Activated CD4-positive, alpha-beta T cell treated with anti-CD3 and anti-CD28 coated beads for 36 hours (primary cell): ENCODE data around the gene SLC2A13. TPM values are rescaled to one million over a fixed set of nuclear protein-coding genes. Genes with fewer than 3 reads are reported as not detected.
A peak's percentile ranks its signal among the peaks of the same experiment; 100 is the strongest.

Experiments
- ATAC-seq: fragments of 200-7000 bp; cut with Tn5 transposase; one replicate; pipeline ENCODE4 v1.10.0; 2021; ENCODE audit warnings: mild to moderate bottlenecking, moderate library complexity
- CTCF ChIA-PET: fragments of 350-600 bp; sonication (Branson Sonifier 250); formaldehyde crosslinking; loops from one replicate; lab custom pipeline; 2021; ENCODE audit warnings: antibody characterized with exemption; lab: Charles Lee
- POLR2A ChIA-PET: fragments of 350-600 bp; sonication (Branson Sonifier 250); formaldehyde crosslinking; loops from one replicate; lab custom pipeline; 2021; ENCODE audit warnings: antibody characterized with exemption, inconsistent platforms; lab: Charles Lee
- DNase-seq: peaks from one replicate; pipeline ENCODE4 v3.0.0-alpha.2; 2020
- H3K27ac Mint-ChIP-seq: one replicate; pipeline ENCODE4 v1.8.0; 2021; ENCODE audit warnings: mixed read lengths
- H3K27me3 Mint-ChIP-seq: one replicate; pipeline ENCODE4 v1.8.0; 2021; ENCODE audit warnings: mixed read lengths
- H3K36me3 Mint-ChIP-seq: one replicate; pipeline ENCODE4 v1.8.0; 2021; ENCODE audit warnings: low read depth, mixed read lengths
- H3K4me1 Mint-ChIP-seq: one replicate; pipeline ENCODE4 v1.8.0; 2021; ENCODE audit warnings: mixed read lengths
- H3K4me3 Mint-ChIP-seq: one replicate; pipeline ENCODE4 v1.8.0; 2021; ENCODE audit warnings: mild to moderate bottlenecking, moderate library complexity, mixed read lengths
- H3K9me3 Mint-ChIP-seq: one replicate; pipeline ENCODE4 v1.8.0; 2021; ENCODE audit warnings: low read depth, mixed read lengths
- intact Hi-C, 2 experiments: fragments of 100-400 bp; cut with DNase I in 1 of 2; cut with micrococcal nuclease in 1 of 2; formaldehyde crosslinking; loops; one replicate each; pipeline versions ENCODE4 v1.14.2 to v1.15.1; 2022 to 2024; cut with DNase I, micrococcal nuclease
- total RNA-seq, 2 experiments: library from RNA; stranded (reverse); gene quantifications; one replicate each; pipeline ENCODE4 v1.2.3, GENCODE V29; 2021

SLC2A13 gene
- total RNA-seq, 2 experiments from 2014 or later = 2.3 to 3.9 TPM

GRCh38 chr12:39743655-39744054 is 362.2 kb downstream of the SLC2A13 start:
- no peak overlapping the region for H3K4me3 Mint-ChIP-seq
- H3K36me3 Mint-ChIP-seq = peaks cover 6% of the 10 kb centered on the region
- ATAC-seq (no peak), DNase-seq (no peak)
- H3K27ac Mint-ChIP-seq = no peak overlapping the region
- ChIA-PET CTCF (interaction anchor here (1.0 kb wide), 1 partner anchor 404 kb away, joined by 3 read pairs; no protein-coding TSS in a partner anchor), POLR2A (no interaction called here)
- peaks cover 10% of the 10 kb centered on the region for H3K9me3 Mint-ChIP-seq
- no peaks in the 10 kb centered on the region for H3K4me1 Mint-ChIP-seq
- intact Hi-C loops = no loop called here
- no peaks in the 10 kb centered on the region for H3K27me3 Mint-ChIP-seq

- Mint-ChIP-seq H3K27me3 (no peaks in the 10 kb centered on the region), H3K4me3 (no peak overlapping the region), H3K36me3 (peaks cover 6% of the 10 kb centered on the region), H3K9me3 (peaks cover 21% of the 10 kb centered on the region), H3K4me1 (no peaks in the 10 kb centered on the region), H3K27ac (no peak overlapping the region)
- ATAC-seq (no peak), DNase-seq (no peak)
- intact Hi-C loops = no loop called here
- ChIA-PET CTCF (interaction anchor here (0.7 to 1.2 kb wide), 3 partner anchors 26 to 102 kb away, joined by 3 read pairs; no protein-coding TSS in a partner anchor), POLR2A (no interaction called here)
Measured at GRCh38 chr12:39736406-39736805, 369.5 kb downstream of the SLC2A13 start.

GRCh38 chr12:39723831-39724230 is 382.1 kb downstream of the SLC2A13 start:
- Mint-ChIP-seq H3K27me3 (no peaks in the 10 kb centered on the region), H3K27ac (no peak overlapping the region), H3K36me3 (no peaks in the 10 kb centered on the region), H3K4me1 (no peaks in the 10 kb centered on the region), H3K4me3 (no peak overlapping the region), H3K9me3 (peaks cover under 1% of the 10 kb centered on the region)
- intact Hi-C loops = no loop called here
- DNase-seq = peak; percentile 6
- no peak for ATAC-seq
- POLR2A ChIA-PET = no interaction called here
- CTCF ChIA-PET = no interaction called here

- H3K4me3 Mint-ChIP-seq = no peak overlapping the region
- intact Hi-C loops = no loop called here
- ATAC-seq (peak; percentile 33), DNase-seq (no peak)
- no peak overlapping the region for H3K27ac Mint-ChIP-seq
- ChIA-PET CTCF (interaction anchor here (0.6 to 0.9 kb wide), 2 partner anchors 172 to 270 kb away, joined by 3 read pairs; no protein-coding TSS in a partner anchor), POLR2A (no interaction called here)
- no peaks in the 10 kb centered on the region for H3K36me3 Mint-ChIP-seq
- no peaks in the 10 kb centered on the region for H3K9me3 Mint-ChIP-seq
- no peaks in the 10 kb centered on the region for H3K4me1 Mint-ChIP-seq
- no peaks in the 10 kb centered on the region for H3K27me3 Mint-ChIP-seq
Measured at GRCh38 chr12:39722504-39722903, 383.4 kb downstream of the SLC2A13 start.

GRCh38 chr12:39713552-39713951 is 392.3 kb downstream of the SLC2A13 start:
- no peak overlapping the region for H3K27ac Mint-ChIP-seq
- ATAC-seq (no peak), DNase-seq (no peak)
- H3K9me3 Mint-ChIP-seq = no peaks in the 10 kb centered on the region
- H3K4me3 Mint-ChIP-seq = no peak overlapping the region
- ChIA-PET POLR2A (no interaction called here), CTCF (no interaction called here)
- no peaks in the 10 kb centered on the region for H3K27me3 Mint-ChIP-seq
- no peaks in the 10 kb centered on the region for H3K36me3 Mint-ChIP-seq
- no peaks in the 10 kb centered on the region for H3K4me1 Mint-ChIP-seq
- intact Hi-C loops = no loop called here

- Mint-ChIP-seq H3K4me1 (no peaks in the 10 kb centered on the region), H3K4me3 (no peak overlapping the region), H3K27me3 (no peaks in the 10 kb centered on the region), H3K27ac (no peak overlapping the region), H3K9me3 (no peaks in the 10 kb centered on the region), H3K36me3 (no peaks in the 10 kb centered on the region)
- DNase-seq = no peak
- POLR2A ChIA-PET = no interaction called here
- CTCF ChIA-PET = no interaction called here
- intact Hi-C loops = no loop called here
- no peak for ATAC-seq
Measured at GRCh38 chr12:39712334-39712733, 393.5 kb downstream of the SLC2A13 start.

Other genes with a start within 250 kb of the SLC2A13 start
- not detected for gene LRRK2, start 118.9 kb upstream of the SLC2A13 start, total RNA-seq